Gastrocnemius medialis (tissue), 4 donors: Measurements from ENCODE around the gene RCAN1. TPM values are rescaled to one million over a fixed set of nuclear protein-coding genes. Genes with fewer than 3 reads are reported as not detected.

ENCODE experiments used
- ATAC-seq, 2 donors: fragments of 150-250 bp; one replicate each; pipeline ENCODE4 v1.9.1; 2016
- DNase-seq, 2 donors: peaks; one replicate each; pipeline ENCODE4 v3.0.0-alpha.2; 2019
- H3K27ac ChIP-seq, 4 donors: fragments of 200-600 bp; sonication (generic); 1 replicate in 1 of 4; 2 replicates in 3 of 4; pipeline ENCODE4 v1.5.1; 2016 to 2018; ENCODE audit warnings: mild to moderate bottlenecking in 2 of 4, moderate library complexity in 1 of 4
- H3K27me3 ChIP-seq, 3 donors: fragments of 200-600 bp; sonication (generic) in 2 of 3; 1 replicate in 1 of 3; 2 replicates in 2 of 3; pipeline versions ENCODE4 v1.5.1 to v1.6.0; 2016 to 2019; ENCODE audit warnings: mild to moderate bottlenecking in 1 of 3, moderate library complexity in 1 of 3
- H3K36me3 ChIP-seq, 2 donors: fragments of 200-600 bp; sonication (generic) in 1 of 2; one replicate each; pipeline ENCODE4 v1.5.1; 2017 to 2018
- H3K4me1 ChIP-seq, 2 donors: fragments of 200-600 bp; sonication (generic) in 1 of 2; one replicate each; pipeline ENCODE4 v1.5.1; 2016 to 2017; ENCODE audit warnings: mild to moderate bottlenecking in 2 of 2
- H3K4me3 ChIP-seq, 4 donors: fragments of 200-600 bp; sonication (generic) in 3 of 4; 1 replicate in 1 of 4; 2 replicates in 3 of 4; pipeline ENCODE4 v1.5.1; 2016 to 2019; ENCODE audit warnings: mild to moderate bottlenecking in 2 of 4
- H3K9me3 ChIP-seq, 3 donors: fragments of 200-600 bp; sonication (generic) in 2 of 3; 1 replicate in 1 of 3; 2 replicates in 2 of 3; pipeline ENCODE4 v1.5.1; 2016 to 2019
- CTCF ChIP-seq, 5 experiments: fragments of 450-650 bp in 3 of 5; fragments of 200-600 bp in 2 of 5; sonication (generic) in 2 of 5; IDR thresholded peaks in 4 of 5; conservative IDR thresholded peaks in 1 of 5; 1 replicate in 4 of 5; 2 replicates in 1 of 5; pipeline ENCODE4 v1.5.1; 2016 to 2019; ENCODE audit warnings: antibody characterized with exemption in 5 of 5, mild to moderate bottlenecking in 3 of 5, moderate library complexity in 3 of 5
- POLR2A ChIP-seq, 2 donors: fragments of 450-650 bp; IDR thresholded peaks; one replicate each; pipeline ENCODE4 v1.6.1; 2017; ENCODE audit warnings: antibody characterized with exemption in 2 of 2, mild to moderate bottlenecking in 2 of 2, moderate library complexity in 2 of 2
- in situ Hi-C, 4 donors: fragments of 200-750 bp; cut with MboI; loops; one replicate each; pipeline versions ENCODE4 v1.15.0 to v1.8.0; 2017; ENCODE audit warnings: low sequenced_read_pairs in 4 of 4
- intact Hi-C: fragments of 100-400 bp; cut with DNase I; formaldehyde crosslinking; loops from one replicate; pipeline ENCODE4 v1.15.1; 2023; ENCODE audit warnings: low total_unique reads
- total RNA-seq, 4 donors: library from RNA; depleted of rRNA; stranded (reverse); fragments of >200 nt; gene quantifications; one replicate each; pipeline versions ENCODE4 v1.1.0 to v1.2.3, GENCODE V29; 2016

The RCAN1 gene
- total RNA-seq, 4 donors from 2014 or later: 21.7 to 37.9 (median 33.2) TPM

DNA sequence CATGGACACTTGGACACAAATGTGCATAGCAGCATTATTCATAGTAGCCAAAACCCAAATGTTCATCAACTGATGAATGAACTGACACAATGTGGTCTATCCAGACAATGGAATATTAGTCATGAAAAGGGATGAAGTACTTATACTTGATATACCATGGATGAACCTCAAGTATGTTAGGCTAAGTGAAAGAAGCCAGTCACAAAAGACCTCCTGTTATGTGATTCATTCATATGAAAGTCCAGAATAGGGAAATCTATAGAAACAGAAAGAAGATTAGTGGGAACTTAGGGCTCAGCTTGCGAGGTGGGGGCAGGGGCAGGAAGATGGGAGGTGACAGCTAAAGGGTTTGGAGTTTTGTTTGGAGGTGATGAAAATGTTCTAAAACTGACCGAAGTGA is 110.3 kb downstream of the RCAN1 start:
- H3K27me3 ChIP-seq: no peaks in the 10 kb centered on the region
- intact Hi-C loops (no loop called here), in situ Hi-C loops (no loop called here)
- H3K9me3 ChIP-seq: no peaks in the 10 kb centered on the region
- TF ChIP-seq POLR2A (IDR thresholded peaks at IDR 0.05): no peak
- no peak for TF ChIP-seq CTCF (IDR thresholded peaks at IDR 0.05 in 4 of 5, conservative IDR thresholded peaks at IDR 0.05 in 1 of 5)
- H3K4me1 ChIP-seq: no peaks in the 10 kb centered on the region
- ATAC-seq (no peak), DNase-seq (no peak)
- no peaks in the 10 kb centered on the region for H3K36me3 ChIP-seq
- H3K4me3 ChIP-seq: no peak overlapping the region
- no peak overlapping the region for H3K27ac ChIP-seq

DNA sequence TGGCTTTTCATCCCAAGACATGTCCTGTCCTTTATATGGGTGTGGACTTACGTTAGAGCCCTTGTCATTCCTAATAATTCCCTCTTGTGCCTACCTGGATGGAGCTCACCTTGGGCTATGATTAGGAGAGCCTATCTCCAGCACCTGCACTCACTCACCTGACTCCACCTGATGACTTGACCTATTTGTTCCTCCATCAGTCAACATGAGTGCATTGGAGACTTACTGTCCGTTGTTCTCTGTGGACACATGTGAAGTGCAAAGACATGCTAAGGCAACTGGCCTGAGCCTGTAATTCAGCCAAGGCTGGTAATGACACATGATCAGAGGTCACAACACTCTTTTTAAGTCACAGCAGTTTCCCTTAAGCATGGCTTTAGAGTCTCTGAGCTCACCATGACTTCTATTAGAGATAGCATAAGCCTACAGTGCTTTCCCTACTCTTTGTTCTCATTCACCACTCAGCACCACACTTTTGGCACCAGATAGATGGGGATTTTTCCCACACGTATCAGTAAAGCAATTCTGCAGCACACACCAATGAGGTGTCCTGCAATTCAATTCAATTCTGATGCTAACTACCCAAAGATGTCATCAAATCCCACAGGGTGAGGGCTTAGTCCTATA is 112.3 kb downstream of the RCAN1 start:
- no peaks in the 10 kb centered on the region for H3K4me1 ChIP-seq
- in situ Hi-C loops (no loop called here), intact Hi-C loops (no loop called here)
- H3K27ac ChIP-seq: no peak overlapping the region
- no peak overlapping the region for H3K4me3 ChIP-seq
- H3K36me3 ChIP-seq: no peaks in the 10 kb centered on the region
- ATAC-seq (no peak), DNase-seq (no peak)
- no peaks in the 10 kb centered on the region for H3K9me3 ChIP-seq
- no peaks in the 10 kb centered on the region for H3K27me3 ChIP-seq
- TF ChIP-seq CTCF (IDR thresholded peaks at IDR 0.05 in 4 of 5, conservative IDR thresholded peaks at IDR 0.05 in 1 of 5) (no peak), POLR2A (IDR thresholded peaks at IDR 0.05) (no peak)

GRCh38 chr21:34501716-34502115 is 113.2 kb downstream of the RCAN1 start:
- Histone ChIP-seq H3K4me3 (no peak overlapping the region), H3K36me3 (no peaks in the 10 kb centered on the region), H3K4me1 (no peaks in the 10 kb centered on the region), H3K9me3 (peaks cover 0 to 7% (median 4%) of the 10 kb centered on the region in 3 donors), H3K27me3 (no peaks in the 10 kb centered on the region), H3K27ac (no peak overlapping the region)
- no peak for TF ChIP-seq CTCF (IDR thresholded peaks at IDR 0.05 in 4 of 5, conservative IDR thresholded peaks at IDR 0.05 in 1 of 5)
- TF ChIP-seq POLR2A (IDR thresholded peaks at IDR 0.05): no peak
- ATAC-seq (no peak), DNase-seq (no peak)
- intact Hi-C loops (no loop called here), in situ Hi-C loops (no loop called here)

GRCh38 chr21:34500191-34500590 is 114.7 kb downstream of the RCAN1 start:
- DNase-seq: no peak
- Histone ChIP-seq H3K27ac (no peak overlapping the region), H3K4me1 (no peaks in the 10 kb centered on the region), H3K9me3 (peaks cover 0 to 8% (median 4%) of the 10 kb centered on the region in 3 donors), H3K27me3 (no peaks in the 10 kb centered on the region), H3K4me3 (no peak overlapping the region), H3K36me3 (no peaks in the 10 kb centered on the region)
- TF ChIP-seq POLR2A (IDR thresholded peaks at IDR 0.05) (no peak), CTCF (IDR thresholded peaks at IDR 0.05 in 4 of 5, conservative IDR thresholded peaks at IDR 0.05 in 1 of 5) (no peak)
- ATAC-seq: no peak
- intact Hi-C loops: no loop called here
- in situ Hi-C loops: no loop called here

- Histone ChIP-seq H3K27me3 (no peaks in the 10 kb centered on the region), H3K4me1 (no peaks in the 10 kb centered on the region), H3K36me3 (no peaks in the 10 kb centered on the region), H3K9me3 (peaks cover 0 to 8% (median 4%) of the 10 kb centered on the region in 3 donors), H3K27ac (no peak overlapping the region), H3K4me3 (no peak overlapping the region)
- ATAC-seq: no peak
- TF ChIP-seq POLR2A (IDR thresholded peaks at IDR 0.05) (no peak), CTCF (IDR thresholded peaks at IDR 0.05 in 4 of 5, conservative IDR thresholded peaks at IDR 0.05 in 1 of 5) (no peak)
- in situ Hi-C loops (no loop called here), intact Hi-C loops (no loop called here)
- DNase-seq: no peak
These were observed 115.8 kb downstream of the RCAN1 start for GRCh38 chr21:34499116-34499515.
